ENCODE data around the gene PRDM5.

- TF ChIP-seq EZH2 (IDR thresholded peaks at IDR 0.05; ENCODE audit: borderline replicate concordance, low read length) (no peak), CTCF (IDR thresholded peaks at IDR 0.05; ENCODE audit: low read length) (no peak)
These were observed 227.6 kb downstream of the PRDM5 start for GRCh38 chr4:120694973-120695372.

Data from OCI-LY1 (cell line).